Stimulated activated CD8-positive, alpha-beta memory T cell treated with anti-CD3 and anti-CD28 coated beads, Interleukin-7, amount 100 ng/mL, for 1 hour (primary cell): ENCODE data around the gene CORO2B.
"Not testable (repeated sequence)": the region's sequence is repeated elsewhere in the genome, so short reads cannot be mapped to it uniquely, and the experiment has no call there.

Source experiments
- DNase-seq, 2 donors: peaks; one replicate each; pipeline ENCODE4 v3.0.0-alpha.2; 2020; ENCODE audit warnings: low read depth in 2 of 2

CORO2B gene

DNA sequence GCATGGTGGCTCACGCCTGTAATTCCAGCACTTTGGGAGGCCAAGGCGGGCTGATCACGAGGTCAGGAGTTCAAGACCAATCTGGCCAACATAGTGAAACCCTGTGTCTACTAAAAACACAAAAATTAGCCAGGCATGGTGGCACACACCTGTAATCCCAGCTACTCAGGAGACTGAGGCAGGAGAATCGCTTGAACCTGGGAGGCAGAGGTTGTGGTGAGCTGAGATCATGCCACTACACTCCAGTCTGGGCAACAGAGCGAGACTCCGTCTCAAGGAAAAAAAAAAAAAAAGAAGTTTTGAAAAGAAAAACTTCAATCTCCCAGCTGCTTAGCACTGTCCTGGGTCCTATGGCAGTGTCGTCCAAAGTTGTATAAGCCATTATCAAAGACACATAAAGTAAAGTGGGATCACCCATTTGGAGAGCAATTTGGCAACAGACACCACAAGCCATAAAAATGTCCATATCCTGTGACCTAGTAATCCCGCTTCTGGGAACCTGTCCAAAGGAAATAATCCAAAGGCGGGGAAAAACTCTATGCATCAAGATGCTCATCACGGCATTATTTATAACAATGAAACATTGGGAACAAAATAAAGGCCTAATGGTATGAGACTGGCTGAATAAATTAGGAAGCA lies 26.2 kb downstream of the CORO2B start:
- not testable (repeated sequence) for DNase-seq

DNA sequence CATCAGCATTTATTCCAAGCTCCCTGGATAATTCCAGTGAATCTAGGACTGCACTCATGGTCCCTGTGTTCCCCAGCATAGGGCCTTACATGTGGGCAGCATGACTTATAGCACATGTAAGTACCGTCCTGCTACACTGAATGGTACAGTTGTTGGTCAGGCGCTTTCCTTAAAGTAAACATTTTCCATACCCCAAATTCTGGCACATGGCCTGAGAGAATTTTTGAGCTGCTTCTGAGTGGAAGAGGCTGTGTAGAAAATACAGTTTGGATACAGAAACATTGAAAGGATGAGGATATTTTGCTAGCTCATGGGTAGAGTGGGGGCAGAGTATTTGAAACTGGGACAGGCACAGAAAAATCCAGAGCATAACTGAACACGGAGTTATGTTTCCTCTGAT lies 27.6 kb downstream of the CORO2B start:
- no peak for DNase-seq

DNA sequence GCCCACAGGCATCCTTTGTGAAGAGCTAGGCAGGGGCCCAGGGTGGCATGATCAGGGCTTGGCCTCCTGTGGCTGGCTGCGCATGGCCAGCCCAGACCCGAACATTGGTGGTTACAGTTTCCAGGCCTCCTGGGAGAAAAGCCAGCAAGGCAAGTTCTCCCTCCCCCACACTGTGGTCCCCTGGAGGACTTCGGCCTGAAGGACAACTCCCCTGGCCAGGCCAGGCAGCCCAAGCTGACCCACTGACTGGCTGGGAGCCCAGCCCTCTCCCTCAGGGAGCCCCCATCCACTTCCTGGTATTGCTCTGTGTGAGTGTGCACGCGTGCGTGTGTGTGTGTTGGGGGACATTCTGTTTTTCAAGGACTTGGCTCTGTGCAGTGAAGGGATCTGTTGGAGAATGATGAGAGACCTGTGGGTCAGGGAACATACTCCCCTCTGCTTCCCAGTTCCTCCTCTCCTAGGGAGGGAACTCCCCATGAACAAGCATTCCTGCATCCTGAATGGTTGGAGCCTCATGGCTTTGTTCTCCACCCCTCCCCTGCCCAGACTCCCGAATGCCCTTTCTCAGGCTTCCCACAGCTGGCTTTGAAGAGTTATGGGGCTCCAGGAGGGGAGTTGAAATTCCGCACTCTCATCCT lies 29.5 kb downstream of the CORO2B start:
- no peak for DNase-seq

DNA sequence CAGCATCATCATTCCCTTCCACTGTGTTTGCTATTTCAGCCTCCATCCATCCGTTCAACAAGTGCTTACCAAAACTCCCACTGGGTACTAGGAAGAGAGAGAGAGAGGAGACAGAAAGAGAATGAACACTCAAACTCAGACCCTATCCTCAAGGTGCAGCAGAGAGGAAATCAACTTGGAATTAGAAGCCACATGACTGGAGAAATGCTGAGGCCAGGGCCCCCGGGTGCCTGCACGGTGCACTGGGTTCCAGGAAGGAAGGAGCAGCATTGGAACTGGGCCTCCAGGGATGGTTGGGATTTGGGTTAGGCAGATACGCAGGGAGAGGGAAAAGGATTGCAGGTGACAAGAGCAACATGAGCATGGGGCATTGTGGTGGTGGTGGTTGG lies 30.0 kb downstream of the CORO2B start:
- DNase-seq = no peak

DNA sequence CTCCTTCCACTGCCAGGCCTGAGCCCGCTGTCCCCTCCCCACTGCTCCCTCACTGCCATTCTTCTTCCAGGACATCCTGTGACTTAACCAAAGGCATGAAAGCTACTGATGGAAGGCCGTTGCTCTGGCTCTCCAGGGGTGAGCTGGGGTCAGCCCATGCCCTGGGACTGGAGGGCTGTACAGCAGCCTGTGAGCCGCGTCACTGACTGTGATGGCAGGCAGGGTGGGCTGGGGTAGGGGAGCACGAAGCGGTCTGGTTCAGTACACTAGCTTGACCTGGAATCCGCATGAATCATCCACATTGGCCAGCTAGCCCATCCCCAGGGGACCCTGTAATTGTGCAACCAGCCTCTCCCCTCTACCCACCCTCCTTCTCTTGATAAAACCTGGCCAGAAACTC lies 30.8 kb downstream of the CORO2B start:
- DNase-seq = no peak

DNA sequence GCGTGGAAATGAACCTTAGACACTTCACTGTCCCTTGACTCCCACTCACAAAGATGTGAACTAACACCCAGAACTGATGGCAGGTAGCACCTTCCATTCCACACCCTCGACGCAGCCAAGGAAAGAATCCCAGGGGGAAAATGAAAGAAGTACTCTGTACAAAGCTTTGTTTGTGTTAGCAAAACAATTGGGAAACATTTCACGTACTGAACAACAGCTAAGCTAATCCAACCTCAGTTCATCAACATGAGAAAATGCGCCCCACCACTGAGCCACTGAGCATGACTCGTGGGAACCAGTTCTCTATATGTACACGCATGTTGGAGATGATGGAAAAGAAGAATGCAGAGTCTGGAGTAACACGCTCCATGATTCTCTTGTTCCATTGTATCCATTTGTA lies 32.0 kb downstream of the CORO2B start:
- DNase-seq = no peak

DNA sequence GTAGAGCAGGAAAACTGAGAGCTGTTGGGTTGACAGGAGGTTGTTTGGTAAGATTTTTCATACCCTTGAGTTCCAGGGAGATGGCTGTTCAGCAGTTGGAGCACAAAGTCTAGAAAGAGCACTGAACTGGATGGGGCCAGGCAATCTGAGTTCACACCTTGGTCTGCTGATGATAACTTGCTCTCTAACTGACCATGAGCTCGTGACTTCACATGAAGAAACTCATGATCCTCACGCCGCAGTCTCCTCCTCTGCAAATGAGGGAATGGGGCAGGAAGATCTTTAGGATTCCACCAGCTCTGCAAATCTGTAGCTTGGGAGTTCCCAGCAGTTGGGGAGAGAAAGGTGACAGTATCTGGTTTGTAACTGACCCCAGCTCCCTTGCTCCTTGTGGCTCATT lies 33.7 kb downstream of the CORO2B start:
- DNase-seq = no peak

DNA sequence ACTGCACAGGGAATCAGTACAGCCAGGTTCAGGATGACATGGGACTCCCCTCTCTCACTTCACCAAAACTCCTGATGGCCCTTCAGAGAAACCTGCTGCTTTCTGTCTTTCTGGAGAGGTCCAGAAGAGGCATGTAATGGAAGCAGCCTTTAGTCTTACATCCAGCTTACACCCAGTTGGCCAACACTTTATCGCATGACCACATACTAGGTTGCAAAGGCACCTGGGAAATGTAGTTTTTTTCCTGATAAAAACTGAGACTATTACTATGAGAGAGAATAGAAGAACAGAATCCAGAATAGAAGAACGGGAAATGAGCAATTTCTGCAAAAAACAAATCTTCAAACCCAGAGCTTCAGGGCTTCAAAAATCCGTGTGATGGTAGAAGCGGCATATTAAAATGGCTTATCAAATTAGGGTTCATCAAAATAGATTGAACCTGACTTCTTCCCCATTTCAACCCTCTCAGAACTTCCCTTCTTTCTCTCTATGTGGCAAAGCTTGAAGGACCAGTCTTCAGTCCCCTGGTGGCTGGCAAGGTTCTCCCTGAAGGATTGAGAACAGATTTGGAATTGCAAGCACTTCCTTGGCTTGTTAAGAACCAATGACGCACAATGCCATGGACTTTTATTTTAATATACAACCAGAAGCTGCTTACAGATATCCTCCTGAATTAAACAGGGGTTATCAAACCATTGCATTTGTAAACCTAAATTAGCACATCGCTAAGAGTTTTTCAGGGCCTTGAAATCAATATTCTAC lies 34.4 kb downstream of the CORO2B start:
- DNase-seq = no peak

DNA sequence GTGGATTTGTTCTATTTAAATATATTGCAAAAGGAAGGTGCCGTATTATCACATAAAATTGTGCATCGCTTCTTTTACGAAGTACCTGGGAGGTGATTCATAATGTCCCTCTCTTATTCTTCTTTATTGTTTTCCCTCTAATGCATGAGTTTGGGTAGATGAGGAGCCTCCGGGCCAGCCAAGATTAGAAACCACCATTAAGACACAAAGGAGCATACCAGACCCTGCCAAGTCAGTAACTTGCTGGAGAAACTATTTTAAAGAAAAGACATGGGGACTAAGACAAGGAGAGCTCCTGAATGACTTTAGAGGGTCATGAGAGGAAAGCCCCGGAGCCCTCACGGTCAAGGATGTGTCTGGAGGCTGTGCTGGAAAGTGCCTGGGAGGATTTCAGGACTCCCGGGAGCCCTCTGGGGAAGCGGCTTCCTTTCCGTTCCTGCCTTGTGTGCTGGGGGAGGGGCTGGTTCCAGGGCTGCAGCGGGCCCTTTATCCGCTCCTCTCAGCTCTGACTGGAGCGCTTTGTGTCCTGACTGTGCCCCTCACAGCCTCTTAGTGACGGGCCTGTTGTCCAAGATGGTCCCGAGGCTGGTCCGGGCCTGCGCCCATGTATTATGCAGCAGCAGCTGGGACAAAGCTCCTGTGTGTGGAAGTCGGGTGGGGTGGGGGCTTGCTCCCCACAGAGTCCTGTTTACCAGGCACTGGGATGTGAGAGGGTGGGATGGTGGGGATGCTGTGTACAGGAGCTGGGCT lies 35.7 kb downstream of the CORO2B start:
- DNase-seq = no peak

DNA sequence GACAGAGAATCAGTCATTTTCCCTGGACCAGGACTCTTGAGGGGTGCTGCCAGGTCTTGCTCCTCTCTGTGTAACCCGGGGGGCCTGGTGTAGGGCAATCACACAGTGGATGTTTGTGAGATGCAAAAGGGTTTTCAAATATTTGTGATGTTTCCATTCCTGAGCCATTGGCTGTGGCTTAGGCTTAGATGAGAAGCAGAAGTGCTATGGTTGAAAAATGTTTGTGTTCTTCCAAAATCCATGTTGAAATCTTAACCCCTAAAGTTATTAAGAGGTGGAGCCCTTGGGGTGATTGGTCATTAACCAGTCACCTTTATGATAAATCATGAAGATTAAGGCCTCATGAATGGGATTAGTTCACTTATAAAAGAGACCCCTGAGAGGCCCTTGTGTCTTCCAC lies 36.5 kb downstream of the CORO2B start:
- no peak for DNase-seq

DNA sequence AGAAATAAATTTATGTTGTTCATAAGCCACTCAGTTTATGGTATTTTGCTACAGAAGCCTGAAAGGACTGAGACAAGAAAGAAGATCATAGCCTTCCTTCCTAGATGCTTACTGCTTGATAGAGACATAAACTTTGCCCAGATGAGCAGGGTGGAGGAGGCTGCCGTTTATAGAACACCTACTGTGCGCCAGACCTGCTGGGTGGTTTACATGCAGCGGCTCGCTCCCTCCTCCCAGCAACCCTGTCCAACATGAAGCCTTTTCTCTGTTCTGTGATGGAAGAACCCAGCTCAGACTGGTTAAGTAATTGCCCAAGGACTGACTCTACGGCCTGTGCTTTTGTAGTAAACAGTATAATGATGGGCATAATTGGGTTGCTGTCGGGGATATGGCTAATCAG lies 37.0 kb downstream of the CORO2B start:
- no peak for DNase-seq

DNA sequence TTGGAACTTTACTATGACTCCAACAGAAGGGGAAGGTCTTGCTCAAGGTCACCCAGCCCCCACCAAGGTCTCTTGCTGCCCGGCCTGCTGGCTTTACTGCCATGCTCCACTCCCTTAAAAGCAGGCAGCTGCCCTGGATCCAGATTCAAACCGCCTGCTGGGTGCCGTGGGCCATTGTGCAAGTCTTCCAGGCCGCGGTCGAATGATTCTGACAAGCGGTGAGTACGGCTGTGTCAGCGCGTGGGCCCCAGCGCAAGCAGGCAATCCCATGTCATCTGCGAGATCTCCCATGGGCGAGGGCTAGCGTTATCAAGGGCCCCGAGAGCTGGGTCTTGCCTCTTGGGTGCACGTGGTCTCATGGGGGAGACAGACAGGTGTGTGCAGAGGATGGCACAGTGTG lies 37.6 kb downstream of the CORO2B start:
- DNase-seq = no peak

DNA sequence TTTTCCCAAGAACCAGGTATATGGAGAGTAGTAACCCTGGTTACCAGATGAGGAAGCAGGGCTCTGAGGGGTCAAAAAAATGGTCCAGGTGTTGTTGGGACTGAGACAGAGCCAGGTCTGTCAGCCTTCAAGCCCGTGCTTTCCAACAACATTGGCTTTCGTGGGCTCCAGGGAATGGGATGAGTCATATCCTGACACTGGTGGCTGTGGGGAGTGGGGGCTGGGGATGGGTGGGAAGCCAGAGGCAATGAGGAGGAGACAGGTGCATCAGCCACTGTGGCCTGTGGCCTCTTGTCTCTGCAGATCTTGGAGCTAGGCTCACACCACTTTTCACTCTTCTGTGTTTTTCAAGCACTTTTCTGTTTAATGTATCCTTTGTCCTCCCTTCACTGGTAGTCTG lies 38.2 kb downstream of the CORO2B start:
- no peak for DNase-seq

DNA sequence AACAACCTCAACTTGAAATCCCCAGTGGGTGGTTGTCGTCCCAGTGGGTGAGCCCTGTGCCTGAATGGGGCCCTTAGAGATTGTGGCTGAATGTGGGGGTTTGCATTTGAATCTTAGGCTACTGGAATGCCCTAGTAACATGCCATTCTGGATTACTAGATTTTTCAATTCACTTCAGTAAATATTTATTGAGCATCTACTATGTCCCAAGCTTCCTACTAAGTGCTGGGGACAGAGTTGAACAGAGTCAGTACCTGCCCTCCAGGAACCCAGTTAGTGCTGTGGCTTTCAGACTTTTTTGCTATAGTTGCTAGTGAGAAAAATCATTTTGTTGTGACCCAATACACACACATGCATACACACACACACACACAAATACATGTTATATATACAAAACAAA lies 39.0 kb downstream of the CORO2B start:
- no peak for DNase-seq

DNA sequence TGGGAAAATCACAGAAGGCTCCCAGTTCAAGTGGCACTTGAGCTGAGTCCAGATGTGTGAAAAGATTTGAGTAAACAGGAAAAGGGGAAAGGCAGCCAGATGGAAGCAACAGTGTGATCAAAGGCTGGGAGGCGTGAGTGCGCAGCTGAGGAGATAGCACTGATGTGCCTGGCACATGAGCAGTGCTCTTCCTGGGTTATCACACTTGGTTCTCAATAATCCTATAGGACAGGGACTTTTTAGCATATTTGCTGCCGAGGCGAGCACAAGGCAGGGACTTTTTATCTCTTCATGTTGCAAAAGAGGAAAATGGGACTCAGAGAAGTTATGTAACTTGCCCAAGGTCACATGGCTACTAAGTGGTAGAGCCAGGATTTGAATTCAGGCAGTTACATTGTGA lies 39.6 kb downstream of the CORO2B start:
- DNase-seq = no peak

DNA sequence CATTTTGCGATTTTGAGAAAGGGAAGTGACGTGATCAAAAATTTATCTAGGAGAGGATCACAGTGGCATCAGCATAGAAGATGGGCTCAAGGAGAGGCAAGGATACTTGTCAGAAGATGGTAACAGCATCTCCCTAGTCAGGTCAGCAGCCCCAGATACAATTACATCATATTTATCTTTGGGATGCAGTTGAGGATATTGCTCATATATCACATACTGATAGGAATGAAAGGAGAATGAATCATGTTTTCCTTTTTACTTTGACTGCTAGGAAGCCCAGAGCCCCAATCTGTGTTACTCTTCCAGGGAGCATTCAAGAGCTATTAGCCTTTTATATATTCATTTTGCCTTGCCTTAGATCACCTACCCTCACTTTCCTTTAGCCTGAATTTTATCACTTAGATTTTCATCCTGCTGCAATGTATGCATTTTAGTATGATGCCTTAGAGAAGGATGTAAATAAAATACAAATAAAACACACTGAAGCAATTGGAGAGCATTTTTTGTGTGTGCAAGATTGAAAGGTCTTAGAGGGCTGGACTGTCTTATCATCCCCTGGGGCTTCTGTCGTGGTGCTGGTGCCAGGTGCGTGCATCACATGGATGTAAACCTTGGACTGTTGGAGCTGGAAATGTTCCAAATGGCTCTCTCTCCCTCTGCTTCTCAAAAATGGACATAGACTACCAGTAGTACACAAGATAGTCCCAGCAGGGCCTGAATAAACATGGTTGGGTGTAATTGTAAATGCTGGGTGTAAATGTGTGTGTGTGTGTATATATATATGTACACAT lies 40.3 kb downstream of the CORO2B start:
- DNase-seq = no peak

DNA sequence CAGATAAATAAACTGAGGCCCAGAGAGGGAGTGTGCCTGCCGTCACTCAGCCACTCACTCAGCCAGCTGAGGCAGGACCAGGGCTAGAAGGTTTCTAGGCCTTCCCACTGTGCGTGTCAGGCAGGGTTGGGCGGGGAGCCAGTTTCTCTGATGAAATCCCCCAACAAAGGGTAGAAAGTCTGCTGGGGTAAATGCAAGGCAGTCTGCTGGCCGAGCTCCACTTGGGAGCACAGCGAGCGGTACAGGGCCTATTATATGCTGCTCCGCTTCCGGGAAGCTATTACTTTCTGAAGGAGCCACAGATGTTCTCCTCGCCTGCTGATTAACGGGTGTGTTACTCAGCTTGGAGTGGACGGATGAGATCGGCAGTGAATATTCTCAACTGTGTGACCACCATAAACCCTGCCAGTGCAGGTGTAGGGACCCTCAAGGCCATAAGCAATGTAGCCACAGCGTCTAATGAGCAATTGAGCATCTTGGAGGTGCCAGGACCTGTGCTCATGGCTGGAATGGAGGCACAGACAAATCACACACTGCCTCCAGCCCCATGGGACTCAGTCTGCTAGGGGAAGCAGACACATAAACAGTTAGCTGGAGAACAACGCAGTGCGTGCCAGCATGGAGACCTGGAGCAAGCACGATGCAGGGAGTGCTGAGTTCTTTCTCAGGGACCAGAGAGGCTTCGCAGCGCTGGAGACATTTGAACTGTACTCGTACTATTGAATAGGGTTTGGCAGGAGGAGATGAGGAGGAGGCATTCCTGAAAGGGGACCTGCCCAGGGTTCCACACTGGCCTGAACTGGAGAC lies 42.1 kb downstream of the CORO2B start:
- no peak for DNase-seq

DNA sequence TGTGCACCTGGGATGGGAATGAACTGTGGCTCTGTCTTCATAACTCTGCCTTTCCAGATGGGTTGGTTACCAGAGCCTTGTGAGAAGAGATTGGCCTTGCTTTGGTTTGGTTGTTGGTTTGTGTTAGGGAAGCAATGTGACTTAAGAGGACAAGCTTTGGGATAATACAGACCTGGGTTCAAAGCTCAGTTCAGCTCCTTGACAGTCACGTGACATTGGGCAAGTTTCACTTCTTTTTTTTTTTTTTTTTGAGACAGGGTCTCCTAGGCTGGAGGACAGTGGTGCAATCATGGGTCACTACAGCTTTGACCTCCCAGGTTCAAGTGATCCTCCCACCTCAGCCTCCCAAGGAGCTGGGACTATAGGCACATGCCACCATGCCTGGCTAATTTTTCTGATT lies 42.7 kb downstream of the CORO2B start:
- no peak for DNase-seq

DNA sequence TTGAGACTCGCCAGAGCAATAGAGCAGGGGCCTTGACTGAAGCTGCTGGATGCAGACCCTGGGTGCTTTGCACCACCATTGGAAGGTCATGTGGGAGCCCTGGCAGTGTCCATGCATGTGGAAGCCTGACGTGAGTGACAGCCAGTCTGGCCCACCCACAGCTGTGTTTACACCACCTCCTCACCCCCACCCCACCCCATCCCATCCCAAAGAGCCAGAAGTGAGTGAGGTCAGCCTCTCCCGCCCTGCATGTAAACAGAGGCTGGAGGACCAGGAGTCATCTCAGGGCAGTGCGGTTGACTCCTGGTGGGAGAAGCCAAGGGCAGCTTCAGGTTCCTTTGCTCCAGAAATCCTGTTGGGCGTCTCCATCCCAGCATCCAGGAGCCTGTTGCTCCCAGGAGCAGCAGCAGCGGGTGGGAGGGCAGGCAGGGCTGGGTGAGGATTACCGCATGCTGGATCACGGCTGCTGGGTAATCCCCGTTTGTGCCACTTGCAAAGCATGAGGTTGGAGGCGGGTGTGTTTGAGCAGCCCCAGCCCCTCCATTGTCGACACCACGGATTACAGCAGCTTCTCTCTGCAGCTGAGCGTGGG lies 44.6 kb downstream of the CORO2B start:
- DNase-seq = no peak

DNA sequence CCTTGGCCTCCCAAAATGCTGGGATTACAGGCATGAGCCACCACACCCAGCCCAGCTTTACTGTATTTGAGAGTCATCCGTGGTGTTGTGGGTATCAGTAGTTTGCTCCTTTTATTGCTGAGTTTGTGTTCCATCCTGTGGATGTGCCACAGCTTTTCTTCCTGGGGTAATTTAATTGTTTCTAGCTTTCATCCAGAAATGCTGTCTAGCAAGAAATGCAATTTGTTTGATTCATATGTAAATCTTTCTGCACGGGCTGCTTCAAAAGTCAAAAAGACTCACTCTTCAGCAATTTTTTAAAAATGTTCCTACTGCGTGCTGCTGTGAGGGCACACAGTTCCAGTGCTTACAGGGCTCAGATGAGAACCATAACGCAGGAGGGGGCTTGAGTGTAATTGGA lies 47.1 kb downstream of the CORO2B start:
- DNase-seq = no peak

DNA sequence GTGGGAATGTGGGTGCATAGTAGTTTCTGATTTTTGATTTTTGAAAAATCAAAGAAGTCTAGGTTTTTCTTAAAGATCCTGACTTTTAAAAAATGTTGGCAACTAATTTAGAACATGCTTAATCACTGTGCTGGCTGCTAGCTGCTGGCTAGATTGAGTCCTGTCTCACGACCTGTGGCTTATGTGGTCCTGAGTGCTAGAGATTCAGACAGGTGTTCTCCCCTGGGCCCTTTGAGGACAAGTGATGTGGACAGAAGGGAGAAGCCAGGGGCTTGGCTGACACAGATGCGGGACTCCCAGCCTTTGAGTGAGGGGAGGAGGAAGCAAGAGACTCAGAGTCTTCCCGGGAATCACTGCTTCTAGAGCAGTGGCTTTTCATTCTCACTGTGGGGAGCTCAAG lies 47.5 kb downstream of the CORO2B start:
- DNase-seq = no peak
